ENCODE data around the gene AP4S1. TPM values are rescaled to one million over a fixed set of nuclear protein-coding genes. Genes with fewer than 3 reads are reported as not detected.
A peak's percentile ranks its signal among the peaks of the same experiment; 100 is the strongest.

The AP4S1 gene
- total and polyA plus RNA-seq, 2 of the 8 experiments (the other 6 are each of a cell fraction or from before 2014, with no cell fraction given) = 2.8 to 9.9 TPM

- Histone ChIP-seq H3K23me2 (ENCODE audit: low read depth, low read length) (no peaks in the 10 kb centered on the region), H4K8ac (ENCODE audit: extremely low read depth, insufficient read depth, low read length) (no peak overlapping the region), H2BK15ac (ENCODE audit: low read length) (no peak overlapping the region), H3K9ac (replicated peaks in 1 of 4; ENCODE audit: extremely low read depth in 1 of 4, low read depth in 3 of 4, low read length in 3 of 4) (no peak overlapping the region; a peak in 1 of 7 replicates), H3K14ac (ENCODE audit: insufficient read length) (no peak overlapping the region), H2AFZ (ENCODE audit: low read length) (no peak overlapping the region), H4K20me1 (replicated peaks in 1 of 2; ENCODE audit: control insufficient read depth in 1 of 2, insufficient read depth in 2 of 2, low read length in 2 of 2) (peaks cover 14 to 18% of the 10 kb centered on the region in 2 experiments), H3K4me1 (replicated peaks in 1 of 4; ENCODE audit: control insufficient read depth in 3 of 4, insufficient read depth in 4 of 4, low read length in 3 of 4) (peaks cover 6 to 17% (median 9%) of the 10 kb centered on the region in 4 experiments; a peak in 6 of 7 replicates), H3K56ac (replicated peaks; ENCODE audit: insufficient read length, low read depth, low read length) (no peak overlapping the region), H2BK120ac (replicated peaks; ENCODE audit: low read depth, low read length) (no peak overlapping the region), H3K9me3 (ENCODE audit: insufficient read depth in 2 of 2, low read depth in 1 of 2, low read length in 1 of 2) (peaks cover 0 to 3% of the 10 kb centered on the region in 2 experiments; a peak in 1 of 4 replicates), H3K79me2 (ENCODE audit: control insufficient read depth in 1 of 2, insufficient read depth in 2 of 2, low read length in 2 of 2) (peaks cover 9 to 94% of the 10 kb centered on the region in 2 experiments), H2AK5ac (ENCODE audit: low read depth, low read length) (no peak overlapping the region), H2BK5ac (ENCODE audit: low read depth, low read length) (0 out of 2 replicates have a peak overlapping the region, but pooled peaks have one; percentile 45), H3K79me1 (ENCODE audit: low read depth, low read length) (peaks cover 4% of the 10 kb centered on the region; the same call in 1 of the 2 replicates), H3K27ac (ENCODE audit: low read depth, low read length) (no peak overlapping the region), H4K91ac (replicated peaks; ENCODE audit: insufficient read length, low read length) (no peak overlapping the region), H3K36me3 (ENCODE audit: control insufficient read depth in 2 of 4, insufficient read depth in 4 of 4, low read length in 3 of 4) (no peaks in the 10 kb centered on the region), H3K27me3 (replicated peaks in 1 of 4; ENCODE audit: control insufficient read depth in 3 of 4, extremely low read depth in 1 of 4, insufficient read depth in 3 of 4, low read length in 3 of 4) (no peaks in the 10 kb centered on the region), H2BK20ac (ENCODE audit: low read length) (no peak overlapping the region), H3K18ac (ENCODE audit: extremely low read depth, low read length) (peak overlapping the region; percentile 53; the same call in 1 of the 2 replicates), H3K4me3 (ENCODE audit: extremely low read depth in 1 of 4, insufficient read depth in 2 of 4, low read depth in 3 of 4, low read length in 4 of 4) (0 out of 8 replicates have a peak overlapping the region, but pooled peaks of 1 of the 4 experiments have one; percentile 4), H3K4me2 (ENCODE audit: insufficient read depth in 1 of 2, low read depth in 2 of 2, low read length in 2 of 2) (peak overlapping the region; percentile 48 to 54), H2BK12ac (ENCODE audit: low read depth, low read length) (no peak overlapping the region; the same call in 1 of the 2 replicates), H3K23ac (ENCODE audit: insufficient read length) (no peak overlapping the region), H3K4ac (replicated peaks; ENCODE audit: insufficient read length, low read depth, low read length) (no peak overlapping the region), H4K5ac (ENCODE audit: insufficient read length, low read depth, low read length) (no peak overlapping the region)
- DNase-seq (ENCODE audit: low read depth in 1 of 2, low spot score in 2 of 2) (no peak), FAIRE-seq (no peak)
- 31% methylated on average over 4 of the region's 4 CpGs; no CpG with 5 or more reads in 1 of the 2 experiments for whole genome bisulfite sequencing, 2 experiments (ENCODE audit: extremely low coverage in 1 of 2, insufficient coverage in 1 of 2, insufficient read length in 1 of 2, insufficient replicate concordance in 2 of 2, low coverage in 1 of 2, low lambda C conversion rate in 2 of 2, missing lambda C conversion rate in 1 of 2)
- POLR2A ChIA-PET (ENCODE audit: partially characterized antibody) = no interaction called here
- TF ChIP-seq E2F6 (IDR thresholded peaks at IDR 0.05) = no peak
- TF ChIP-seq EZH2 (IDR thresholded peaks at IDR 0.05; ENCODE audit: low read depth, low read length, severe bottlenecking) = no peak
- TF ChIP-seq SP1 (IDR thresholded peaks at IDR 0.05; ENCODE audit: low read depth, low read length) = 0 out of 2 replicates have a peak, but pooled peaks have one; percentile 16
- CTCF ChIA-PET (ENCODE audit: partially characterized antibody) = interaction anchor here (1.1 to 1.5 kb wide), 2 partner anchors 8 to 17 kb away, joined by 3 to 7 read pairs; no protein-coding TSS in a partner anchor
These were observed 28.4 kb upstream of the AP4S1 start for GRCh38 chr14:30996892-30997659.
